ENCODE data around the gene SLF2. TPM values are rescaled to one million over a fixed set of nuclear protein-coding genes. Genes with fewer than 3 reads are reported as not detected.
"Not testable (repeated sequence)": the region's sequence is repeated elsewhere in the genome, so short reads cannot be mapped to it uniquely, and the experiment has no call there.

Gene SLF2
- total RNA-seq, 2 donors from 2014 or later: 41.3 to 44.1 TPM

- Mint-ChIP-seq H3K27ac (no peak overlapping the region), H3K36me3 (ENCODE audit: low read depth) (no peaks in the 10 kb centered on the region), H3K27me3 (peaks cover 25% of the 10 kb centered on the region), H3K9me3 (no peaks in the 10 kb centered on the region), H3K4me1 (no peaks in the 10 kb centered on the region), H3K4me3 (no peak overlapping the region)
- ATAC-seq (replicated peaks): no peak
These were observed 38.9 kb upstream of the SLF2 start for GRCh38 chr10:100873827-100874326.

GRCh38 chr10:100874702-100875483 lies 37.9 kb upstream of the SLF2 start:
- Mint-ChIP-seq H3K4me1 (no peaks in the 10 kb centered on the region), H3K27me3 (peaks cover 25% of the 10 kb centered on the region), H3K4me3 (no peak overlapping the region), H3K36me3 (ENCODE audit: low read depth) (no peaks in the 10 kb centered on the region), H3K27ac (no peak overlapping the region), H3K9me3 (no peaks in the 10 kb centered on the region)
- no peak for ATAC-seq (replicated peaks)

GRCh38 chr10:100875484-100876166 lies 37.1 kb upstream of the SLF2 start:
- ATAC-seq (replicated peaks): no peak
- no peak overlapping the region for H3K4me3 Mint-ChIP-seq
- H3K27ac Mint-ChIP-seq: no peak overlapping the region
- peaks cover 25% of the 10 kb centered on the region for H3K27me3 Mint-ChIP-seq
- H3K36me3 Mint-ChIP-seq (ENCODE audit: low read depth): no peaks in the 10 kb centered on the region
- no peaks in the 10 kb centered on the region for H3K4me1 Mint-ChIP-seq
- no peaks in the 10 kb centered on the region for H3K9me3 Mint-ChIP-seq

- no peaks in the 10 kb centered on the region for H3K36me3 Mint-ChIP-seq (ENCODE audit: low read depth)
- no peaks in the 10 kb centered on the region for H3K4me1 Mint-ChIP-seq
- H3K27me3 Mint-ChIP-seq: peaks cover 25% of the 10 kb centered on the region
- ATAC-seq (replicated peaks): no peak
- H3K27ac Mint-ChIP-seq: no peak overlapping the region
- no peaks in the 10 kb centered on the region for H3K9me3 Mint-ChIP-seq
- H3K4me3 Mint-ChIP-seq: no peak overlapping the region
These were observed 35.9 kb upstream of the SLF2 start for GRCh38 chr10:100876585-100877460.

GRCh38 chr10:100877461-100877850 lies 35.3 kb upstream of the SLF2 start:
- H3K27me3 Mint-ChIP-seq: peaks cover 25% of the 10 kb centered on the region
- no peak overlapping the region for H3K4me3 Mint-ChIP-seq
- H3K4me1 Mint-ChIP-seq: no peaks in the 10 kb centered on the region
- H3K27ac Mint-ChIP-seq: no peak overlapping the region
- no peak for ATAC-seq (replicated peaks)
- H3K9me3 Mint-ChIP-seq: no peaks in the 10 kb centered on the region
- H3K36me3 Mint-ChIP-seq (ENCODE audit: low read depth): no peaks in the 10 kb centered on the region

GRCh38 chr10:100878291-100878910 lies 34.4 kb upstream of the SLF2 start:
- Mint-ChIP-seq H3K4me3 (no peak overlapping the region), H3K27me3 (peaks cover 20% of the 10 kb centered on the region), H3K4me1 (no peaks in the 10 kb centered on the region), H3K27ac (no peak overlapping the region), H3K36me3 (ENCODE audit: low read depth) (no peaks in the 10 kb centered on the region), H3K9me3 (no peaks in the 10 kb centered on the region)
- ATAC-seq (replicated peaks): peak; percentile 57

- H3K9me3 Mint-ChIP-seq: no peaks in the 10 kb centered on the region
- H3K36me3 Mint-ChIP-seq (ENCODE audit: low read depth): no peaks in the 10 kb centered on the region
These were observed 32.9 kb upstream of the SLF2 start for GRCh38 chr10:100879741-100880360.

GRCh38 chr10:100881556-100882213 lies 31.1 kb upstream of the SLF2 start:
- Mint-ChIP-seq H3K4me3 (no peak overlapping the region), H3K27me3 (peaks cover 14% of the 10 kb centered on the region), H3K4me1 (no peaks in the 10 kb centered on the region), H3K9me3 (no peaks in the 10 kb centered on the region), H3K36me3 (ENCODE audit: low read depth) (no peaks in the 10 kb centered on the region), H3K27ac (no peak overlapping the region)
- no peak for ATAC-seq (replicated peaks)

More at GRCh38 chr10:100879741-100880360, 32.9 kb upstream of the SLF2 start:
- no peak for ATAC-seq (replicated peaks)
- H3K27me3 Mint-ChIP-seq: peaks cover 14% of the 10 kb centered on the region
- no peak overlapping the region for H3K27ac Mint-ChIP-seq
- no peaks in the 10 kb centered on the region for H3K4me1 Mint-ChIP-seq
- H3K4me3 Mint-ChIP-seq: no peak overlapping the region

GRCh38 chr10:100882252-100882651 lies 30.5 kb upstream of the SLF2 start:
- no peaks in the 10 kb centered on the region for H3K9me3 Mint-ChIP-seq
- H3K36me3 Mint-ChIP-seq (ENCODE audit: low read depth): no peaks in the 10 kb centered on the region
- H3K4me1 Mint-ChIP-seq: no peaks in the 10 kb centered on the region
- ATAC-seq (replicated peaks): no peak
- no peak overlapping the region for H3K27ac Mint-ChIP-seq
- peaks cover 9% of the 10 kb centered on the region for H3K27me3 Mint-ChIP-seq
- H3K4me3 Mint-ChIP-seq: no peak overlapping the region

- no peak for ATAC-seq (replicated peaks)
- Mint-ChIP-seq H3K27ac (no peak overlapping the region), H3K27me3 (peaks cover 5% of the 10 kb centered on the region), H3K4me1 (no peaks in the 10 kb centered on the region), H3K36me3 (ENCODE audit: low read depth) (no peaks in the 10 kb centered on the region), H3K9me3 (no peaks in the 10 kb centered on the region), H3K4me3 (no peak overlapping the region)
These were observed 30.0 kb upstream of the SLF2 start for GRCh38 chr10:100882671-100883311.

- no peak overlapping the region for H3K4me3 Mint-ChIP-seq
- no peaks in the 10 kb centered on the region for H3K9me3 Mint-ChIP-seq
- H3K27ac Mint-ChIP-seq: no peak overlapping the region
- ATAC-seq (replicated peaks): no peak
- no peaks in the 10 kb centered on the region for H3K4me1 Mint-ChIP-seq
- H3K36me3 Mint-ChIP-seq (ENCODE audit: low read depth): no peaks in the 10 kb centered on the region
- H3K27me3 Mint-ChIP-seq: no peaks in the 10 kb centered on the region
These were observed 29.4 kb upstream of the SLF2 start for GRCh38 chr10:100883312-100883821.

GRCh38 chr10:100885611-100886010 lies 27.2 kb upstream of the SLF2 start:
- not testable (repeated sequence) for H3K9me3 Mint-ChIP-seq; H3K4me1 Mint-ChIP-seq; H3K27ac Mint-ChIP-seq; H3K4me3 Mint-ChIP-seq; H3K36me3 Mint-ChIP-seq (ENCODE audit: low read depth); ATAC-seq (replicated peaks)
- H3K27me3 Mint-ChIP-seq: peaks cover 16% of the 10 kb centered on the region

GRCh38 chr10:100886091-100886490 lies 26.7 kb upstream of the SLF2 start:
- Mint-ChIP-seq H3K4me1 (no peaks in the 10 kb centered on the region), H3K36me3 (ENCODE audit: low read depth) (no peaks in the 10 kb centered on the region)
- no peak for ATAC-seq (replicated peaks)

More at GRCh38 chr10:100886091-100886490, 26.7 kb upstream of the SLF2 start:
- Mint-ChIP-seq H3K4me3 (no peak overlapping the region), H3K9me3 (no peaks in the 10 kb centered on the region), H3K27me3 (peaks cover 19% of the 10 kb centered on the region), H3K27ac (no peak overlapping the region)
